IPS-18c (cell line): ENCODE data around the gene ADAP1.

Source experiments
- H3K4me3 ChIP-seq: 2 replicates; pipeline ENCODE4 v1.7.0; 2013; ENCODE audit warnings: low read depth, mild to moderate bottlenecking, low read length, moderate library complexity; ENCODE audit not compliant: insufficient read depth
- H3K9me3 ChIP-seq: one replicate; pipeline ENCODE4 v1.6.1; 2013; ENCODE audit warnings: mild to moderate bottlenecking, low read length, moderate library complexity; ENCODE audit not compliant: control insufficient read depth, insufficient read depth

The ADAP1 gene

DNA sequence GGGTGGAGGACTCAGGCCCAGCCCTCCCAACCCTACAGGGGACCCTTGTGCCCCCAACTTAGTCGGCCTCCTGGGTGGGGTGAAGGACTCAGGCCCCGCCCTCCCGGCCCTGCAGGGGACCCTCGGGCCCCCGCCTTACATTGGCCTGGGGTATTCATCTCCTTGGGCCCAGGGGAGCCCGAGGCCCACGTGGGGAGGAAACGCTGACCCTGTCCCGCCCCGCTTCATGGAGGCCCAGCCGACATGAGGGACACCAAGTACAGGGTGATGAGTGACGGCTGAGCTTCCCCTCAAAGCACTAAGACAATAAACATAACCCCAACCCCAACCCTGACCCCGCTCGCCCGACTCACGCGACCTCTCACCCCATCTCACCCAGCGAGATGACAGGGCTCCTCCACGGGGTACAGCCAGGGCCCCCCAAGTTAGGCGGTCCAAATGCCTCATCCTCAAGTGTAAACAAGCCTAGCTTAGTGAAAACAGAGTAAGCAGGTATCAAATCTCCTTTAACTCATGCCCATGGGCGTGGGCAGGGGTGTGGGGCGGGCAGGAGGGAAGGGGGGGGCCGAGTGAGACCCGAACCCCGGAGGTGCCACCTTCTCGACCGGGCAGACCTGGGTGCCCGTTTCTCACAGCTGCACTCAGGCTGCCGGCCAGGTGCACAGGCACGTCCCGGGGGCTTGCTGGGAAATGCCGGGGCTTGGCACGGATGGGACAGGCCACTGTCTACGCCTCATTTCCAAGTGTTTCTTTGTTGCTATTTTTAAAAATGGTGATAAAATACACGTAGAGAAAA, 36.7 kb upstream of the ADAP1 start:
- Histone ChIP-seq H3K9me3 (no peaks in the 10 kb centered on the region), H3K4me3 (no peak overlapping the region)

GRCh38 chr7:990352-990932, 36.0 kb upstream of the ADAP1 start:
- H3K4me3 ChIP-seq, result no peak overlapping the region

GRCh38 chr7:988963-989529, 34.6 kb upstream of the ADAP1 start:
- Histone ChIP-seq H3K9me3 (no peaks in the 10 kb centered on the region), H3K4me3 (no peak overlapping the region)

More at GRCh38 chr7:990352-990932, 36.0 kb upstream of the ADAP1 start:
- H3K9me3 ChIP-seq, result no peaks in the 10 kb centered on the region

DNA sequence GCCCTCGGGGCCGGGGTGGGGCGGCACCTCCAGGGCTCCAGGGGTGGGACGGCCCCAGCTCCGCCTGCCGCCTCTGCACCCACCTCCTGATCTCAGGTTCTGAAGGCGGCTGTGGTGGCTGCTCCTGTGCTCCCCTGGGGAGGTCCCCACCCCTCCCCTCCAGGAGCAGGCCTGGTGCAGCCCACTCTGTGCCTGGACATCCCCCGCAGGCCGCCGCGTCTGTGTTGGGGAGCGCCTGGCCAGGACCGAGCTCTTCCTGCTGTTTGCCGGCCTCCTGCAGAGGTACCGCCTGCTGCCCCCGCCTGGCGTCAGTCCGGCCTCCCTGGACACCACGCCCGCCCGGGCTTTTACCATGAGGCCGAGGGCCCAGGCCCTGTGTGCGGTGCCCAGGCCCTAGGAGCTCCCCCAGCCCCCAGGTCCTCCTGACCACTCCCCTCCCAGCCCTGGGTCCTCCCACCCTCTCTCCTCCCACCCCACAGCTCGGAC, 34.0 kb upstream of the ADAP1 start:
- H3K4me3 ChIP-seq, result no peak overlapping the region
- no peaks in the 10 kb centered on the region for H3K9me3 ChIP-seq

DNA sequence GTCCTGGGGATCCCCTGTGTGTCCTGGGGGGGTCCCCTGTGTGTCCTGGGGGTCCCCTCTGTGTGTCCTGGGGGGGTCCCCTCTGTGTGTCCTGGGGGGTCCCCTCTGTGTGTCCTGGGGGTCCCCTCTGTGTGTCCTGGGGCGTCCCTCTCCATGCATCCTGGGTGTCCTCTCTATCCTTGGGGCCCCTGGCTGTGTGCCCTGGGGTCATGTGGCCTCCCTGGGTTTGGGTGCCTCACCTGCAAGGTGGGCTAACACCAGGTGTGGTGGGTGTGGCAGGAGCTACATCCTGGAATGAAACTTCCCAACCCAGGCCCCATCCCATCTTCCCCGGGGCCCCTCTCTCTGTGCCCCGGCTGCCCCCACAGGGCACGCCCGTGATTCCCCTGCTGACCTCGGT, 33.4 kb upstream of the ADAP1 start:
- H3K9me3 ChIP-seq, result no peaks in the 10 kb centered on the region
- no peak overlapping the region for H3K4me3 ChIP-seq

GRCh38 chr7:986766-987751, 32.6 kb upstream of the ADAP1 start:
- Histone ChIP-seq H3K9me3 (no peaks in the 10 kb centered on the region), H3K4me3 (no peak overlapping the region)

GRCh38 chr7:985915-986741, 31.6 kb upstream of the ADAP1 start:
- Histone ChIP-seq H3K9me3 (no peaks in the 10 kb centered on the region), H3K4me3 (no peak overlapping the region)

GRCh38 chr7:985127-985416, 30.6 kb upstream of the ADAP1 start:
- Histone ChIP-seq H3K9me3 (no peaks in the 10 kb centered on the region), H3K4me3 (no peak overlapping the region)

DNA sequence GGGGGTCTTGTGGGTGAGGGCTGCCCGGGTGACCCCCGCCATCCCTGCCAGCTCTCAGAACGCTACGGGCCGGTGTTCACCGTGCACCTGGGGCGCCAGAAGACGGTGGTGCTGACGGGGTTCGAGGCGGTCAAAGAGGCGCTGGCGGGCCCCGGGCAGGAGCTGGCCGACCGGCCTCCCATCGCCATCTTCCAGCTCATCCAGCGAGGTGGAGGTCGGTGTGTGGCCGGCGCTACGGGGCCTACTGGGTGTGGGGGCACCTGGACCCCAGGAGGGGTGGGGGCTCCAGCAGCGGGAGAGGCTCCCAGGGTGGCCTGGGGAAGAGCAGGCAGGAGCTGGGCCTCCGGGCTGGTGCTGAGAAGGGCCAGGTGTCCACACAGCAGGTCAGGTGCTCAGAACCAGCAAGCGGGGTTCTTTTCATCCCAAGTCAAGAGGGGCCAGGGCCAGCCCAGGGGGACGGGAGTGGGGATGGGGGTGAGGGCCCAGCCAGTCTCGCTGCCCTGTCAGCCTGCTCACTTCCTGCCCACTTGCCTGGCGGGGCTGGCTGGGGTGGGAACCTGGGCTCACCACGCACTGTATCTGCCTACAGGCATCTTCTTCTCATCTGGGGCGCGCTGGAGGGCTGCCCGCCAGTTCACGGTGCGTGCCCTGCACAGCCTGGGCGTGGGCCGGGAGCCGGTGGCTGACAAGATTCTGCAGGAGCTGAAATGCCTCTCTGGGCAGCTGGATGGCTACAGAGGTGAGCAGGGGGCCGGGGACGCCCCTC, 30.1 kb upstream of the ADAP1 start:
- Histone ChIP-seq H3K4me3 (no peak overlapping the region), H3K9me3 (no peaks in the 10 kb centered on the region)

DNA sequence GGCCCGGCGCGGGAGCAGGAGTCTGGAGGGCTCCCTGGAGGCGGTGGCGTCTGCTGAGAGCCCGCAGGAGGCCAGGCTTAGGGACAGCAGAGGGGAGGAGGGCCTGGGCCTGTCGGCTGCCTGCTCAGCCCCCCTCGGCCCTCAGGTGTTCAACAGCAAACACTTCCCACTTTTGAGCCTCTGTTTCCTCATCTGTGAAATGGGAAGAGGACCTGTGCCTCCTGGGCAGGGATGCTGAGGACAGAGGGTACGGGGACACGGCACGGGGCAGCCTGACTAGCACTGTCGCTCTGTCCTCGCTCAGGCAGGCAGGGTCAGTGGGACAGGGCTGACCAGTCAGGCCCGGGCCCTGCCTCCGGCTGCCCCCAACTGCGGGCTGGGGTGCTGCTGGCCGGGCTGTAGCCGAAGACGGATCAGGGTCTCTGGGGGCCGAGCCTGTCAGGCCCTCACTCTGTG, 29.2 kb upstream of the ADAP1 start:
- H3K4me3 ChIP-seq, result no peak overlapping the region
- no peaks in the 10 kb centered on the region for H3K9me3 ChIP-seq

DNA sequence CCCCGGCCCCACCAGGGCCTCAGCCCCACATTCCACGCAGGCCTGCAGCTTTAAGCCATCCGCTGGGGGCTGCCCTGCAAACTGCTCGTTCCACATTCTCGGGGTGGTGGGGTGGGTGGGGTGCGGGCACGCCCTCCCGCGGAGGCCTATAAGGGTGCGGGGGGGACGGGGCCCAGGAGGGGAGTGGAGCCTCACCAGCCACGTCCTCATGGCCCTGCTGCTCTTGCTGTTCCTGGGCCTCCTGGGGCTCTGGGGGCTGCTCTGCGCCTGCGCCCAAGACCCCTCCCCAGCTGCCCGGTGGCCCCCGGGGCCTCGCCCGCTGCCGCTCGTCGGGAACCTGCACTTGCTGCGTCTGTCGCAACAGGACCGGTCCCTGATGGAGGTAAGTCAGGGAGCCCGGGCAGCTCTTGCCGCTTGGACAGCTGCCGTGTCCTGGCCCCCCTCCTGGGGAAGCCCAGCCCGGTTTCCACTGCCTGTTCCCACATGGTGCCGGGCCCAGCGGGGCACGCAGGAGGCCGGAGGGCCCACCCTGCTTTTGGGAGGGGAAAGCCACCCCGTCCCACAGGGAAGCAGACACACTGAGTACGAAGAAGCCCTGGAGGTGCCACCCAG, 28.6 kb upstream of the ADAP1 start, which contains the start of gene CYP2W1:
TSS of gene CYP2W1 (plus strand) at position 178 of the 612 bp plus-strand sequence. CDS start at position 209, 31 bp downstream.
- H3K4me3 ChIP-seq, result no peak within 1 kb of the TSS

GRCh38 chr7:982511-983003, 28.1 kb upstream of the ADAP1 start:
- Histone ChIP-seq H3K9me3 (no peaks in the 10 kb centered on the region), H3K4me3 (no peak overlapping the region)

More for the DNA sequence above, 28.6 kb upstream of the ADAP1 start, which contains the start of gene CYP2W1:
- no peaks in the 10 kb centered on the region for H3K9me3 ChIP-seq

DNA sequence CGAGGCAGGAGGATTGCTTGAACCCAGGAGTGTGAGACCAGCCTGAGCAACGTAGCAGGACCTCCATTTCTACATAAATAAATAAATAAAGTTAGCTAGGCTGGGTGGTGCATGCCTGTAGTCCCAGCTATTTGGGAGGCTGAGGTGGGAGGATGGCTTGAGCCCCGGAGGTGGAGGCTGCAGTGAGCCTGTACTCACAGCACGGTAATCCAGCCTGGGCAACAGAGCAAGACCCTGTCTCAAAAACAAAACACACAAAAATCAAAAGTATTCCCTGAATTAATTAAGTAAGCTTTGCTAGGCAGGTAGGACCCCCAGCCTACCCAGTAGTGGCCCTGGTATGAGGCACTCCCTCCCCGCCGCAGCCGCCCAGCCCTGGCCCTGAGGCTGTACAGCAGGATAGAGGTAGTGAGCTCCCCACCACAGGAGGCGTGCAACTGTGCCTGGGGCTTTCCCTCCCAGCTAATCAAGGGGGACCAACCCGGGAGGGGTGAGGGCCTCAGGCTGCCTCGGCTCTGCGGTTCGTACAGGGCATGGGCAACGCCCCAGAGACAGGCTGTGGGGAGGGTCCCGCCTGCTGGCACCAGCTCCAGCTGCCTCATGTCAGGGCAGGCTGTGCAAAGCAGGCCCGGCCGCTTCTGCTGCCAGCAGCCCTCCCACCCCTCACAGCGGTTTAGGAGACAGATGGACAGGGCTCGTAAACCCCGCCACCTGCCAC, 27.5 kb upstream of the ADAP1 start:
- Histone ChIP-seq H3K4me3 (no peak overlapping the region), H3K9me3 (no peaks in the 10 kb centered on the region)

DNA sequence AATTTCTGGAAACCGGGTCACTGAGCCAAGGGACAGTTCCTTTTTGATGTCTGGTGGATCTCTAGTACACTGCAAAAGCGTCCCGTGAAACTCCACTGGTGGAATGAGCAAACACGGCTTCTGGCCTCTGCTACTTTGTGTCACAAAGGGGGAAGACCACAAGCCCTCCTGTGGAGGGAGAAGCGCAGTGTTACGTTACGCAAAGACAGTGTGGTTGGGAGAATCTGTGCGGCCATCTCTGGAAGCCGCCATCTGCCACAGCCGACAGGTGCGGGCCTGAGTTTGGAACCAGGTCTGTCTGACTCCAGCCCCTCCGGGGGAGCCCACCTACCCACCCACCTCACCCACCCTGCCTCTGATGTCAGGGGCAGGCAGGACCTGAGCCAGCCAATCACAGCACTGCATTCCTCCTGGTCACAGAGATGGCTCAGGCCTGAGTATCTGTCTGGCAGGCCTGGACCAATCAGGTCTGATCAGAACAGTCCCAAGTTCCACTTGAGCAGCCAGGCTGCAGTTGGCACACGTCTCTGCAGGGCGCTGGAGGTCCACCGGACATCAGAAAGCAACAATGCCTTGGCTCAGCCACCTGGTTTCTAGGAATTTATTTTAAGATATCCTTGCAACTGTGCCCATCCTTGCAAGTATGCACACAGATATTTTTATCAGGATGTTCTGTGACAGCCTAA, 25.5 kb upstream of the ADAP1 start:
- H3K4me3 ChIP-seq, result no peak overlapping the region

More for the DNA sequence above, 25.5 kb upstream of the ADAP1 start:
- H3K9me3 ChIP-seq, result no peaks in the 10 kb centered on the region
